ENCODE results near the gene SLAIN2.

The SLAIN2 gene

DNA sequence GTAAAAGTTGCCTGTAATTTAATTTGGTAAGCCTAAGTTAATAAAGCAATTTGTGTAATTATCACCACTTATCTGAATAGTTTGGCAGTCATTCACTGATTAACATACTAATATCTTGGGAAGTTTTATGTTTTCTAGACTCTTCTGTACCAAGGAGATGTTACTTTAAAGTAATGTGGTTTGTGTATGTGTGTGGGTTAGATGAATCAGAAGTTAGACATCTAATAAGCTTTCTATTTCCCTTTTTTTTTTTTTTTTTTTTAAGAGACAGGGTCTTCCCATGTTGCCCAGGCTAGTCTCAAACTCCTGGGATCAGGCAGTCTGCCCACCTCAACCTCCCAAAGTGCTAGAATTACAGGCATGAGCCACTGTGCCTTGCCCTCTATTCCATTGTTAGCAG lies 5.3 kb downstream of the SLAIN2 start:
- DNase-seq (ENCODE audit: low read depth, low spot score): peak; percentile 47
- no peak overlapping the region for H3K4me3 ChIP-seq (ENCODE audit: low read depth, low read length)
- in situ Hi-C loops (cut with HindIII; ENCODE audit: low sequenced_read_pairs): no loop called here
- TF ChIP-seq CTCF (IDR thresholded peaks at IDR 0.05; ENCODE audit: low read depth, low read length): no peak

- DNase-seq (ENCODE audit: low read depth, low spot score): no peak
- in situ Hi-C loops (cut with HindIII; ENCODE audit: low sequenced_read_pairs): no loop called here
- no peak for TF ChIP-seq CTCF (IDR thresholded peaks at IDR 0.05; ENCODE audit: low read depth, low read length)
- H3K4me3 ChIP-seq (ENCODE audit: low read depth, low read length): no peak overlapping the region
Observed at GRCh38 chr4:48347282-48347921, 6.1 kb downstream of the SLAIN2 start.

DNA sequence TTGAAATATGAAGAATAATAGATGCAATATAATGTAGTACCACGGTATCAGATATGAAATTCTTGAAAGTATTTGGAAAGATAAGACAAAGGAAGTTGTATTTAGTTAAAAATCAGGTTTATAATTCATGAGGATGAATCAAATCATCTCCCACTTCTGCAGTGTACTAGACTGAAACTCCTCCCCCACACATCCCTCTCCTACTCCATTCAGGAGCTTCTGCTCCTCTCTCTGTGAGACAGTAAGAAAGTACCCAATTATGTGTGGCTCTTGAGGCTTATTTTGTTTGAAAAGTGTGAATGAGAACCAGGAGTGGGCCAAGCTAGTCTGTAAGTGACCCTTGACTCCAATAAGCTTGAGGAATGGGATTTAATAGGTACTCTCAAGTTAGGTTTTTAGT lies 9.5 kb downstream of the SLAIN2 start:
- TF ChIP-seq CTCF (IDR thresholded peaks at IDR 0.05; ENCODE audit: low read depth, low read length): no peak
- H3K4me3 ChIP-seq (ENCODE audit: low read depth, low read length): no peak overlapping the region
- in situ Hi-C loops (cut with HindIII; ENCODE audit: low sequenced_read_pairs): no loop called here
- DNase-seq (ENCODE audit: low read depth, low spot score): no peak

DNA sequence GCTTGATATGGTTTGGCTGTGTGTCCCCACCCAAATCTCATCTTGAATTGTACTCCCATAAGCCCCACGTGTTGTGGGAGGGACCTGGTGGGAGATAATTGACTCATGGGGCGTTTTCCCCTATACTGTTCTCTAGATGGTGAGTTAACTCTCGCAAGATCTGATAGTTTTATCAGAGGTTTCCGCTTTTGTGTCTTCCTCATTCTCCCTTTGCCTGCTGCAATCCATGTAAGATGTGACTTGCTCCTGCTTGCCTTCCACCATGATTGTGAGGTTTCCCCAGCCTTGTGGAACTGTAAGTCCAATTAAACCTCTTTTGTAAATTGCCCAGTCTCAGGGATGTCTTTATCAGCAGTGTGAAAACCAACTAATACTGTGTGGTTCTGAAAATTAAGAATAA lies 11.5 kb downstream of the SLAIN2 start:
- no peak for TF ChIP-seq CTCF (IDR thresholded peaks at IDR 0.05; ENCODE audit: low read depth, low read length)
- in situ Hi-C loops (cut with HindIII; ENCODE audit: low sequenced_read_pairs): no loop called here
- no peak for DNase-seq (ENCODE audit: low read depth, low spot score)
- no peak overlapping the region for H3K4me3 ChIP-seq (ENCODE audit: low read depth, low read length)

DNA sequence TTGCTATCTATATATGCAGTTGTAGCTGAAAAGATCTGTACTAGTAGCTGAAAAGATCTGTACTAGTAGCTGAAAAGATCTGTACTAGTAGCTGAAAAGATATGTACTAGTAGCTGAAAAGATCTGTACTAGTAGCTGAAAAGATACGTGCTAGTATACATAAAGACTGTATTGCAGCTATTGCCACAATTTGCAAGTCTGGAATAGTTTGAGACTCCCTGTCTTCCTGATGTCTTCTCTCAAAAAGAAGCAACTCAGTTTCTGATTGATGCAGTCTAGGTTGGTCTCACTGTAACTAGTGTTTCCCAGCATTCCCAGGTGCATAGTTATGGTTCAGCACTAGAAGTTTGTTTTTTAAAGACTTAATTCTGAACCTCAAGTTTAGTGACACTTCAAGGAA lies 15.0 kb downstream of the SLAIN2 start:
- in situ Hi-C loops (cut with HindIII; ENCODE audit: low sequenced_read_pairs): no loop called here
- no peak overlapping the region for H3K4me3 ChIP-seq (ENCODE audit: low read depth, low read length)
- no peak for TF ChIP-seq CTCF (IDR thresholded peaks at IDR 0.05; ENCODE audit: low read depth, low read length)
- DNase-seq (ENCODE audit: low read depth, low spot score): no peak

DNA sequence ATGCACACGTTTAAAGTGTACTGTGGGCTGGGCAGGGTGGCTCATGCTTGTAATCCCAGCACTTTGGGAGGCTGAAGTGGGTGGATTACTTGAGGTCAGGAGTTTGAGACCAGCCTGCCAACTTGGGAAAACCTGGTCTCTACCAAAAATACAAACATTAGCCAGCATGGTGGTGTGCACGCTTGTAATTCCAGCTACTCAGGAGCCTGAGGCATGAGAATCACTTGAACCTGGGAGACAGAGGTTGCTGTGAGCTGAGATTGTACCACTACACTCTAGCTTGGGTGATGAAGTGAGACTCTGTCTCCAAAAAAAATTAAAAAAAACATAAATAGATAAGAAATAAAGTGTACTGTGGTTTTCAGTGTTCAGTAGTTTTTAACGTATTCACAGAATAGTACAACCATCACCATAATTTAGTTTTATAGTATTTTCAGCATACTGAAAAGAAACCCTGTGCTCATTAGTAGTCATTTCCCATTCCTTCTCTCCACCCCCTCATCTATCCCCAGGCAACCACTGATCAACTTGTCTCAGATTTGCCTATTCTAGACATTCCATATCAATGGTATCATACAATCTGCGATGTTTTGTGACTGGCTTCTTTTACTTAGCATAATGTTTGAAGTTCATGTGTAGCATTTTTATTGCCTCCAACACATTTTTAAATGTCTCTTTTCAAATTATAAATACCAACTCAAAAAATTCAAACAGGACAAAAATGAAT lies 19.1 kb downstream of the SLAIN2 start:
- in situ Hi-C loops (cut with HindIII; ENCODE audit: low sequenced_read_pairs): no loop called here
- DNase-seq (ENCODE audit: low read depth, low spot score): peak; percentile 86
- no peak overlapping the region for H3K4me3 ChIP-seq (ENCODE audit: low read depth, low read length)
- no peak for TF ChIP-seq CTCF (IDR thresholded peaks at IDR 0.05; ENCODE audit: low read depth, low read length)
